ENCODE measurements around the gene MPI.

The MPI gene

DNA sequence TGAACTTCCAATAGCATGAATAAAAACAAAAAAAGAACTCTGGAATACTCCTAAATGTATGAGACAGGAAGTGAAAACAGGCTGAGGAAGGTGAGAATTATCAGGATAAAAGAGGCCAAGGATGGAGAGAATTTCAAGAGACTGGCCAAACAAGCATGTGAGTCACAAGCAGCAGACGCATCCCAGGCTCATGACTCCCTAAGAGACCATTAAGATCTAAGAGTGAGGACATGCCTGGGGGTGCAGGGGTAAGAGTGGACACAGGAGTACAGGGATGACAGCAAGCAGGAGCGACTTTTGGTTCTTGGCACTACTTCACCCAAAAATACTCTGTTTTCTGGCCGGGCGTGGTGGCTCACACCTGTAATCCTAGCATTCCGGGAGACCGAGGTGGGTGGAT lies 23.8 kb upstream of the MPI start:
- no peak for DNase-seq
- H3K27ac Mint-ChIP-seq, result no peak overlapping the region
- H3K36me3 Mint-ChIP-seq (ENCODE audit: low read depth), result peaks cover 15% of the 10 kb centered on the region
- peaks cover 6% of the 10 kb centered on the region for H3K9me3 Mint-ChIP-seq
- TF ChIP-seq, protein P1, sequence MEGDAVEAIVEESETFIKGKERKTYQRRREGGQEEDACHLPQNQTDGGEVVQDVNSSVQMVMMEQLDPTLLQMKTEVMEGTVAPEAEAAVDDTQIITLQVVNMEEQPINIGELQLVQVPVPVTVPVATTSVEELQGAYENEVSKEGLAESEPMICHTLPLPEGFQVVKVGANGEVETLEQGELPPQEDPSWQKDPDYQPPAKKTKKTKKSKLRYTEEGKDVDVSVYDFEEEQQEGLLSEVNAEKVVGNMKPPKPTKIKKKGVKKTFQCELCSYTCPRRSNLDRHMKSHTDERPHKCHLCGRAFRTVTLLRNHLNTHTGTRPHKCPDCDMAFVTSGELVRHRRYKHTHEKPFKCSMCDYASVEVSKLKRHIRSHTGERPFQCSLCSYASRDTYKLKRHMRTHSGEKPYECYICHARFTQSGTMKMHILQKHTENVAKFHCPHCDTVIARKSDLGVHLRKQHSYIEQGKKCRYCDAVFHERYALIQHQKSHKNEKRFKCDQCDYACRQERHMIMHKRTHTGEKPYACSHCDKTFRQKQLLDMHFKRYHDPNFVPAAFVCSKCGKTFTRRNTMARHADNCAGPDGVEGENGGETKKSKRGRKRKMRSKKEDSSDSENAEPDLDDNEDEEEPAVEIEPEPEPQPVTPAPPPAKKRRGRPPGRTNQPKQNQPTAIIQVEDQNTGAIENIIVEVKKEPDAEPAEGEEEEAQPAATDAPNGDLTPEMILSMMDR (IDR thresholded peaks at IDR 0.05), result no peak
- H3K4me1 Mint-ChIP-seq, result peaks cover 29% of the 10 kb centered on the region
- no peak overlapping the region for H3K4me3 Mint-ChIP-seq
- H3K27me3 Mint-ChIP-seq (ENCODE audit: low read depth, poor library complexity), result peaks cover 2% of the 10 kb centered on the region

- TF ChIP-seq, protein P1 (IDR thresholded peaks at IDR 0.05), result no peak
- peaks cover 34% of the 10 kb centered on the region for H3K4me1 Mint-ChIP-seq
- H3K4me3 Mint-ChIP-seq, result no peak overlapping the region
- H3K36me3 Mint-ChIP-seq (ENCODE audit: low read depth), result peaks cover 15% of the 10 kb centered on the region
- no peak for DNase-seq
- H3K9me3 Mint-ChIP-seq, result peaks cover 6% of the 10 kb centered on the region
- H3K27ac Mint-ChIP-seq, result no peak overlapping the region
- H3K27me3 Mint-ChIP-seq (ENCODE audit: low read depth, poor library complexity), result peaks cover 2% of the 10 kb centered on the region
Measured at GRCh38 chr15:74867466-74868038, 22.3 kb upstream of the MPI start.

DNA sequence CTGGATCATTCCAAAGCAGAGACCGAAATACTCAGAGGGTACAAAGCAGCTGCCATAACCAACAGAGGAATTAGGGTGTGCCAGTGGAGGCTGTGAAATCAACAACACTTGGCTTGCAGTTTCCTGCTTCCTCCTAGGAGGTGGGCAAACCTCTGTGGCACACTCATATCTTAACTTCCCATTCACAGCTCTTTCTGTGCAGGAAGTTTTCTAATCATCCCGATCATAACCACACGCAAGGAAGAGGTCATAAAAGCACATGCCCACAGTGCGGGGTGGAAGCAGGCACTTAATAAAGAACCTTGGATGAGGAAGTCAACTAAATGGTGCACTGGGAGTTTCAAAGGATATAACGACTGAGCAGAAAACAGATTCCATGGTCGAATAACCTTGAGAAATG lies 21.8 kb upstream of the MPI start:
- Mint-ChIP-seq H3K4me1 (peaks cover 39% of the 10 kb centered on the region), H3K36me3 (ENCODE audit: low read depth) (peaks cover 15% of the 10 kb centered on the region), H3K9me3 (peaks cover 6% of the 10 kb centered on the region), H3K27ac (no peak overlapping the region), H3K4me3 (no peak overlapping the region), H3K27me3 (ENCODE audit: low read depth, poor library complexity) (peaks cover 2% of the 10 kb centered on the region)
- no peak for DNase-seq
- TF ChIP-seq, protein P1 (IDR thresholded peaks at IDR 0.05), result no peak

- Mint-ChIP-seq H3K4me3 (no peak overlapping the region), H3K36me3 (ENCODE audit: low read depth) (peaks cover 15% of the 10 kb centered on the region), H3K4me1 (peaks cover 39% of the 10 kb centered on the region), H3K27me3 (ENCODE audit: low read depth, poor library complexity) (peaks cover 2% of the 10 kb centered on the region), H3K9me3 (peaks cover 6% of the 10 kb centered on the region), H3K27ac (no peak overlapping the region)
- TF ChIP-seq, protein P1 (IDR thresholded peaks at IDR 0.05), result no peak
- DNase-seq, result no peak
Measured at GRCh38 chr15:74869372-74869725, 20.5 kb upstream of the MPI start.

DNA sequence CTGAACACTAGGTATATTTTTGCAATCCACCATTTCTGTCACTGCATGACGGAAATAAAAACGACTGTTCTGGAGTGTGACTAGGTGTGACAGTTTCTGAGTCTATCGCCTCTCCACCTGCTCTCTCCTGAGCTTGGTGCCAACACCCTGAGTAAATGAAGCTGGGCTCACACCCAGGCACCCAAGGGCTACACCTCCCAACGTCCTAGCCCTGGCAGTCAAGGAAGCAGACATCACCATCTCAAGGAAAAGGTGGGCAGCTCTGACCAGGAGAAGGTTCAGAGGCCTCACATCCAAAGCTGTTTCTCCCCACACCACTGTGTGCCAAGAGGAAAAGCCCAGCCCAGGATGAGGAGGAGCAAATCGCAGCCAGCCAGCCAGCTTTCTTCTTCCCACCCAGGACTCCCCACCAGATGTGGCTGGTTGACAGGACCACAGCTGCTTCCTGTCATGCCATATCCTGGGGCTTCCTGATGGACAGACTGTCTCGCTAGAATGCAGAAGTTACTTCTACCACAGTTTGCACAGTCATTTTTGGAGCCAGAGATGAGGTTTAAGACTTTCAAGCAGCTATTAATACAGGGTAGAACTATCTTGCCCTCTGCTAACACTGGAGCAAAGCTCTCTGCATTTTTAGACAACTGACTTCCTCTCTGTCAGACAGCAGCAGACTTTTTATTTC lies 20.0 kb upstream of the MPI start:
- Mint-ChIP-seq H3K4me3 (peak overlapping the region; percentile 11), H3K9me3 (peaks cover 6% of the 10 kb centered on the region)

More for the DNA sequence above, 20.0 kb upstream of the MPI start:
- TF ChIP-seq, protein P1 (IDR thresholded peaks at IDR 0.05), result no peak
- peaks cover 2% of the 10 kb centered on the region for H3K27me3 Mint-ChIP-seq (ENCODE audit: low read depth, poor library complexity)
- DNase-seq, result no peak
- H3K4me1 Mint-ChIP-seq, result peaks cover 39% of the 10 kb centered on the region
- no peak overlapping the region for H3K27ac Mint-ChIP-seq
- peaks cover 15% of the 10 kb centered on the region for H3K36me3 Mint-ChIP-seq (ENCODE audit: low read depth)
